Adrenal gland (tissue), 5 donors: ENCODE results near the gene PAK5.

Experiments
- CTCF ChIP-seq, 6 experiments: fragments of 450-650 bp in 4 of 6; fragments of 200-600 bp in 2 of 6; sonication (generic) in 1 of 6; IDR thresholded peaks; 1 replicate in 5 of 6; 2 replicates in 1 of 6; pipeline versions ENCODE4 v1.5.1 to v1.8.0; 2016 to 2021; ENCODE audit warnings: antibody characterized with exemption in 6 of 6, mild to moderate bottlenecking in 2 of 6, moderate library complexity in 1 of 6
- POLR2A ChIP-seq, 2 donors: fragments of 450-650 bp; IDR thresholded peaks; one replicate each; pipeline ENCODE4 v1.6.1; 2017; ENCODE audit warnings: antibody characterized with exemption in 2 of 2, mild to moderate bottlenecking in 2 of 2, moderate library complexity in 1 of 2
- donor health status: DM: no; HTN: no; CAD: no.

DNA sequence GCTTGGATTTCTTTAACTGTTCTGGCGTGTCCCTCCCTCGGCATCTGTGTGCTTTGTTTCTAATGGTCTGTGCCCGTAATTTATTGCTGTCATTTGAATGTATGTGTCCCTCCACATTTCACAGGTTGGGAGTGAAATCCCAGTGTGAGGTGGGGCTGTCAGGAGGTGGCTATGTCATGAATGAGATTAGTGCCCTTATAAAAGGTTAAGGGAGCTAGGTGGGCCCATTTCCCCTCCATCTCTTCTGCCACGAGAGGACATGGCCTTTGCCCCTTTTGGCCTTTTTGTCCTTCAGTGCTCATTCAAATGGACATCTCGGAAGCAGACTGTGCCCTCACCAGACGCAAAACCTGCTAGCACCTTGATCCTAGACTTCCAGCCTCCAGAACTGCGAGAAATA, 228.2 kb downstream of the PAK5 start:
- TF ChIP-seq CTCF (IDR thresholded peaks at IDR 0.05) (no peak), POLR2A (IDR thresholded peaks at IDR 0.05) (no peak)
